ENCODE measurements around the gene YWHAB.
A peak's percentile ranks its signal among the peaks of the same experiment; 100 is the strongest.

YWHAB gene

DNA sequence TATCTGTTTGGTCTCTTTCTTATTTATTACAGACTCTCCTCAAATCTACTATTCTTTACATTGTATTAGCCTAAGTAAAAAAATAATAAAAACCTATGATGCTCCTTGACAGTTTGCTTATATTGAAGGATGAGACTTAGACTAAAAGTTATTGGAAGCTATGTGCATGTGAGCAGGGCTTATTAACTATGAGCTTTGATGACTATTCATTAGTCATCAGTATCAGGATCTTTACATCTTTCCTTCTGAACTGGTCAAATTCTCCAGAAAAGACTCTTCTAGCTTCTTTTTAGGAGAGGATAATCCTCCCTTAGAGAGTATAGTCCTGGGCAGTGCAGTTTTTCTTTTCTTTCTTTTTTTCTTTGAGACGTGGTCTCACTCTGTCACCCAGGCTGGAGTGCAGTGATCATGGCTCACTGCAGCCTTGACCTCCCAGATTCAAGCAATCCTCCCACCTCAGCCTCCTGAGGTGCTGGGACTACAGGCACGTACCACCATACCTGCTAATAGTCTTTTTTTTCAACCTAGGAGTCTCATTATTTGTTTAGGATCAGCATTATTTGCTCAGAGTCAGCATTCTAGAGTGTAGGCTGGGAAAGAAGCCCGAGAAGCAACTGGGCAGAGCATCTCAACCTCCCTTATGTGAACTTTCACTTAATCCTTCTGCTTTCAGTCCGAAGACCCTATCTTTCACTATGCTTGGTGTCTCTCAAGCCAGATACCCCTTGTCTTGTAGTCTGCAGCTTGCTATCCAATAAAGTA lies 37.1 kb upstream of the YWHAB start:
- Histone ChIP-seq H3K4ac (ENCODE audit: low read length) (no peak overlapping the region), H2AFZ (ENCODE audit: low read length) (no peak overlapping the region), H3K9me3 (replicated peaks in 1 of 2; ENCODE audit: control insufficient read depth in 2 of 2, insufficient read depth in 1 of 2, low read depth in 1 of 2, low read length in 2 of 2) (no peaks in the 10 kb centered on the region), H4K91ac (ENCODE audit: low read depth, low read length, poor library complexity) (no peak overlapping the region), H2AK5ac (ENCODE audit: low read depth, low read length) (no peak overlapping the region), H3K27ac (replicated peaks; ENCODE audit: low read length) (no peak overlapping the region), H3K27me3 (ENCODE audit: control insufficient read depth in 3 of 3, insufficient read depth in 3 of 3, low read depth in 1 of 3, low read length in 3 of 3) (peaks cover 0 to 4% (median 0%) of the 10 kb centered on the region in 3 experiments), H3K4me3 (ENCODE audit: low read length in 2 of 2) (no peak overlapping the region), H3K18ac (ENCODE audit: low read length) (no peak overlapping the region), H3K9ac (ENCODE audit: low read depth, low read length, poor library complexity) (no peak overlapping the region), H3K4me1 (ENCODE audit: control insufficient read depth in 2 of 2, insufficient read depth in 1 of 2, low read depth in 1 of 2, low read length in 2 of 2) (peaks cover 0 to 2% of the 10 kb centered on the region in 2 donors), H4K8ac (ENCODE audit: low read depth, low read length) (no peak overlapping the region), H2BK120ac (ENCODE audit: low read depth, low read length) (no peak overlapping the region), H3K4me2 (ENCODE audit: insufficient read depth, low read length, poor library complexity, severe bottlenecking) (no peak overlapping the region), H2BK5ac (ENCODE audit: low read length) (no peak overlapping the region), H2BK12ac (ENCODE audit: low read length) (no peak overlapping the region), H3K23ac (ENCODE audit: low read depth, low read length, poor library complexity) (no peak overlapping the region), H3K36me3 (replicated peaks in 1 of 2; ENCODE audit: control insufficient read depth in 2 of 2, insufficient read depth in 2 of 2, low read length in 2 of 2) (no peaks in the 10 kb centered on the region), H3K14ac (ENCODE audit: low read length) (no peak overlapping the region), H2BK15ac (ENCODE audit: low read length) (no peak overlapping the region), H3K79me1 (ENCODE audit: low read depth, low read length) (no peaks in the 10 kb centered on the region)
- no peak for DNase-seq (ENCODE audit: low spot score)
- no CpG with 5 or more reads among the region's 4 CpGs for WGBS, 2 donors (ENCODE audit: extremely low coverage in 2 of 2, insufficient read length in 2 of 2, insufficient replicate concordance in 1 of 2)

DNA sequence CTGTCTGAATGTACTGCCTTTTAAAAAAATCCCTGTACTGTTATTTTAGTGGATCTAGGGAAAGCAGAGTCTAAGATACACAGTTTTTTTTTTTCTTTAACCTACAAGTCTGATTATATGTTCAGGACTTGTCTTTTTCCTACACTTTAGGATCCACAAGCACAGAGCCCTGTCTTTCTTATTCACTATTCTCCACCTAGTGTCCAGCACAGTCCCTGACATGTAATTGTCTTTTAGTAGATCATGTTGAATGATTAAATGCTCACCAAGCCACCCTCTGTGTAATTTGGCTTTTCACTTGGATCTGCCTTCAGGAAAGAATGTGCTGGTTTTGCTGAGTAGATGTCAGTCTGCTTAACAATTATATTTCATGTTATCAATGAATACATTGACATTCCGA lies 35.8 kb upstream of the YWHAB start:
- no peak overlapping the region for H3K4me3 ChIP-seq (ENCODE audit: low read length in 2 of 2)
- no peak for DNase-seq (ENCODE audit: low spot score)
- H3K18ac ChIP-seq (ENCODE audit: low read length), result no peak overlapping the region

DNA sequence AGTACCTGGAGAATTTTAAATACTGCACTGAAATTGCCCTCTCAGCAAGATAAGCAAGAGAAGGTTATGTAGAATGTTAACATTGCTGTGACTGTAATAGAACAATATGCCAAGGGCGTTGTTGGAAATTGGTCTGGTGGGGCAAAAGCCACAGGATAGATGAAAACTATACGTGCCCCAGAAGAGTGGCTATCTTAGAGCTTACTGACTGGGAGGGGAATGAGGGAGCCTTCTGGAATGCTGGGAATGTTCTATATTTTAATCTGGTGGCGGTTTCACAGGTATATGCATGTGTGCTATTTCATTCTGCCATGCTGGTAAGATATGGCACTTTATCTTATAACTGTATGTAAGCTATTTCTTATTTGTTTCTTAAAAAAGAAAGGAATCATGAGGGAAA lies 35.2 kb upstream of the YWHAB start:
- Histone ChIP-seq H2AK5ac (ENCODE audit: low read depth, low read length) (no peak overlapping the region), H3K27ac (replicated peaks; ENCODE audit: low read length) (no peak overlapping the region), H3K36me3 (replicated peaks in 1 of 2; ENCODE audit: control insufficient read depth in 2 of 2, insufficient read depth in 2 of 2, low read length in 2 of 2) (no peaks in the 10 kb centered on the region), H2BK12ac (ENCODE audit: low read length) (no peak overlapping the region), H2BK15ac (ENCODE audit: low read length) (no peak overlapping the region), H3K18ac (ENCODE audit: low read length) (no peak overlapping the region), H3K23ac (ENCODE audit: low read depth, low read length, poor library complexity) (no peak overlapping the region), H3K4me3 (ENCODE audit: low read length in 2 of 2) (no peak overlapping the region), H3K27me3 (ENCODE audit: control insufficient read depth in 3 of 3, insufficient read depth in 3 of 3, low read depth in 1 of 3, low read length in 3 of 3) (no peaks in the 10 kb centered on the region), H4K91ac (ENCODE audit: low read depth, low read length, poor library complexity) (no peak overlapping the region), H4K8ac (ENCODE audit: low read depth, low read length) (no peak overlapping the region), H3K4ac (ENCODE audit: low read length) (no peak overlapping the region), H2BK120ac (ENCODE audit: low read depth, low read length) (no peak overlapping the region), H3K4me1 (ENCODE audit: control insufficient read depth in 2 of 2, insufficient read depth in 1 of 2, low read depth in 1 of 2, low read length in 2 of 2) (peaks cover 0 to 2% of the 10 kb centered on the region in 2 donors), H2BK5ac (ENCODE audit: low read length) (no peak overlapping the region), H3K9me3 (replicated peaks in 1 of 2; ENCODE audit: control insufficient read depth in 2 of 2, insufficient read depth in 1 of 2, low read depth in 1 of 2, low read length in 2 of 2) (no peaks in the 10 kb centered on the region), H3K14ac (ENCODE audit: low read length) (no peak overlapping the region), H3K4me2 (ENCODE audit: insufficient read depth, low read length, poor library complexity, severe bottlenecking) (no peak overlapping the region), H3K79me1 (ENCODE audit: low read depth, low read length) (no peaks in the 10 kb centered on the region), H3K9ac (ENCODE audit: low read depth, low read length, poor library complexity) (no peak overlapping the region), H2AFZ (ENCODE audit: low read length) (no peak overlapping the region)
- no CpG with 5 or more reads among the region's 3 CpGs for WGBS, 2 donors (ENCODE audit: extremely low coverage in 2 of 2, insufficient read length in 2 of 2, insufficient replicate concordance in 1 of 2)
- no peak for DNase-seq (ENCODE audit: low spot score)

More for the DNA sequence above, 35.8 kb upstream of the YWHAB start:
- Histone ChIP-seq H3K27ac (replicated peaks; ENCODE audit: low read length) (no peak overlapping the region), H2BK15ac (ENCODE audit: low read length) (no peak overlapping the region), H3K9ac (ENCODE audit: low read depth, low read length, poor library complexity) (no peak overlapping the region), H2BK12ac (ENCODE audit: low read length) (no peak overlapping the region), H3K4ac (ENCODE audit: low read length) (no peak overlapping the region), H2AFZ (ENCODE audit: low read length) (peak overlapping the region; percentile 75), H3K14ac (ENCODE audit: low read length) (no peak overlapping the region), H3K36me3 (replicated peaks in 1 of 2; ENCODE audit: control insufficient read depth in 2 of 2, insufficient read depth in 2 of 2, low read length in 2 of 2) (no peaks in the 10 kb centered on the region), H3K27me3 (ENCODE audit: control insufficient read depth in 3 of 3, insufficient read depth in 3 of 3, low read depth in 1 of 3, low read length in 3 of 3) (no peaks in the 10 kb centered on the region), H4K91ac (ENCODE audit: low read depth, low read length, poor library complexity) (no peak overlapping the region), H4K8ac (ENCODE audit: low read depth, low read length) (no peak overlapping the region), H2BK120ac (ENCODE audit: low read depth, low read length) (no peak overlapping the region), H3K79me1 (ENCODE audit: low read depth, low read length) (no peaks in the 10 kb centered on the region), H3K4me2 (ENCODE audit: insufficient read depth, low read length, poor library complexity, severe bottlenecking) (no peak overlapping the region), H3K4me1 (ENCODE audit: control insufficient read depth in 2 of 2, insufficient read depth in 1 of 2, low read depth in 1 of 2, low read length in 2 of 2) (peaks cover 0 to 2% of the 10 kb centered on the region in 2 donors), H2BK5ac (ENCODE audit: low read length) (no peak overlapping the region), H2AK5ac (ENCODE audit: low read depth, low read length) (no peak overlapping the region), H3K23ac (ENCODE audit: low read depth, low read length, poor library complexity) (no peak overlapping the region), H3K9me3 (replicated peaks in 1 of 2; ENCODE audit: control insufficient read depth in 2 of 2, insufficient read depth in 1 of 2, low read depth in 1 of 2, low read length in 2 of 2) (no peaks in the 10 kb centered on the region)
- WGBS, 2 donors (ENCODE audit: extremely low coverage in 2 of 2, insufficient read length in 2 of 2, insufficient replicate concordance in 1 of 2), result no CpG with 5 or more reads among the region's 1 CpG

DNA sequence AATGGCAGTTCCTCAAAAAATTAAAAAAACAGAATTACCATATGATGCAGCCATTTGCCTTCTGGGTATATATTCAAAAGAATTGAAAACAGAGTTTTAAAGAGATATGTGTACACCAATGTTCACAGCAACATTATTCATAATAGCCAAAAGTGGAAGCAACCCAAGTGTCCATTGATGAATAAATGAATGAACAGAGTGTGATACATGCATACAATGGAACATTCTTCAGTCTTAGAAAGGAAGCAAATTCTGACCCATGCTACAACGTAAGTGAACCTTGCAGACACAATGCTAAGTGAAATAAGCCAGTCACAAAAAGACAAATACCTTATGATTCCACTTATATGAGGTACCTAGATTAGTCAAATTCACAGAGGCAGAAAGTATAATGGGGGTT lies 34.7 kb upstream of the YWHAB start:
- Histone ChIP-seq H3K27ac (replicated peaks; ENCODE audit: low read length) (no peak overlapping the region), H3K4ac (ENCODE audit: low read length) (no peak overlapping the region), H3K36me3 (replicated peaks in 1 of 2; ENCODE audit: control insufficient read depth in 2 of 2, insufficient read depth in 2 of 2, low read length in 2 of 2) (no peaks in the 10 kb centered on the region), H2BK5ac (ENCODE audit: low read length) (no peak overlapping the region), H3K9ac (ENCODE audit: low read depth, low read length, poor library complexity) (no peak overlapping the region), H2AFZ (ENCODE audit: low read length) (no peak overlapping the region), H3K4me3 (ENCODE audit: low read length in 2 of 2) (no peak overlapping the region), H3K79me1 (ENCODE audit: low read depth, low read length) (no peaks in the 10 kb centered on the region), H3K27me3 (ENCODE audit: control insufficient read depth in 3 of 3, insufficient read depth in 3 of 3, low read depth in 1 of 3, low read length in 3 of 3) (no peaks in the 10 kb centered on the region), H3K18ac (ENCODE audit: low read length) (no peak overlapping the region), H4K8ac (ENCODE audit: low read depth, low read length) (no peak overlapping the region), H2BK15ac (ENCODE audit: low read length) (no peak overlapping the region), H3K4me1 (ENCODE audit: control insufficient read depth in 2 of 2, insufficient read depth in 1 of 2, low read depth in 1 of 2, low read length in 2 of 2) (peaks cover 0 to 2% of the 10 kb centered on the region in 2 donors), H3K23ac (ENCODE audit: low read depth, low read length, poor library complexity) (no peak overlapping the region), H3K14ac (ENCODE audit: low read length) (no peak overlapping the region), H4K91ac (ENCODE audit: low read depth, low read length, poor library complexity) (no peak overlapping the region), H2BK120ac (ENCODE audit: low read depth, low read length) (no peak overlapping the region), H2AK5ac (ENCODE audit: low read depth, low read length) (no peak overlapping the region), H3K4me2 (ENCODE audit: insufficient read depth, low read length, poor library complexity, severe bottlenecking) (no peak overlapping the region), H2BK12ac (ENCODE audit: low read length) (no peak overlapping the region), H3K9me3 (replicated peaks in 1 of 2; ENCODE audit: control insufficient read depth in 2 of 2, insufficient read depth in 1 of 2, low read depth in 1 of 2, low read length in 2 of 2) (no peaks in the 10 kb centered on the region)
- no peak for DNase-seq (ENCODE audit: low spot score)
- WGBS, 2 donors (ENCODE audit: extremely low coverage in 2 of 2, insufficient read length in 2 of 2, insufficient replicate concordance in 1 of 2), result no CpG with 5 or more reads among the region's 1 CpG

Measured in neuronal stem cell (in vitro differentiated cells).